ENCODE results near the gene MMEL1.

DNA sequence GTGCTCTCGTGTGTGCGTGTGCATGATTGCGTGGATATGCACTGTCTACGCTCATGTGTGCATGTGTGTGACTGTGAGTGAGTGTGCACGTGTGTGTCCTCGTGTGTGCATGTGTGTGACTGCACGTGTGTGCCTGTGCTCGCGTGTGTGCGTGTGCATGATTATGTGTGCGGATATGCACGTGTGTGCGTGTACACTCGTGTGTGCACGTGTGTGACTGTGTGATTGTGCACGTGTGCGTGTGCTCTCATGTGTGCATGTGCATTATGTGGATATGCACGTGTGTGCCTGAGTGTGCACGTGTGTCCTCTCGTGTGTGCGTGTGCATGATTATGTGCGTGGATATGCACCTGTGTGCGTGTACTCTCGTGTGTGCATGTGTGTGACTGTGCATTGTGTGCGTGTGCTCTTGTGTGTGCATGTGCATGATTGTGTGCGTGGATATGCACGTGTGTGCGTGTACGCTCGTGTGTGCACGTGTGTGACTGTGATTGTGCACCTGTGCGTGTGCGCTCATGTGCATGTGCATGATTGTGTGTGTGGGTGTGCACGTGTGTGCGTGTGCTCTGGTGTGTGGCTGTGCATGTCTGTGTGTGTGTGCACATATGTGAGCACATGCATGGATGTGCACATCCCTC, 2.2 kb downstream of the MMEL1 start:
- TF ChIP-seq, protein P1, sequence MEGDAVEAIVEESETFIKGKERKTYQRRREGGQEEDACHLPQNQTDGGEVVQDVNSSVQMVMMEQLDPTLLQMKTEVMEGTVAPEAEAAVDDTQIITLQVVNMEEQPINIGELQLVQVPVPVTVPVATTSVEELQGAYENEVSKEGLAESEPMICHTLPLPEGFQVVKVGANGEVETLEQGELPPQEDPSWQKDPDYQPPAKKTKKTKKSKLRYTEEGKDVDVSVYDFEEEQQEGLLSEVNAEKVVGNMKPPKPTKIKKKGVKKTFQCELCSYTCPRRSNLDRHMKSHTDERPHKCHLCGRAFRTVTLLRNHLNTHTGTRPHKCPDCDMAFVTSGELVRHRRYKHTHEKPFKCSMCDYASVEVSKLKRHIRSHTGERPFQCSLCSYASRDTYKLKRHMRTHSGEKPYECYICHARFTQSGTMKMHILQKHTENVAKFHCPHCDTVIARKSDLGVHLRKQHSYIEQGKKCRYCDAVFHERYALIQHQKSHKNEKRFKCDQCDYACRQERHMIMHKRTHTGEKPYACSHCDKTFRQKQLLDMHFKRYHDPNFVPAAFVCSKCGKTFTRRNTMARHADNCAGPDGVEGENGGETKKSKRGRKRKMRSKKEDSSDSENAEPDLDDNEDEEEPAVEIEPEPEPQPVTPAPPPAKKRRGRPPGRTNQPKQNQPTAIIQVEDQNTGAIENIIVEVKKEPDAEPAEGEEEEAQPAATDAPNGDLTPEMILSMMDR (tag by site-specific recombination; IDR thresholded peaks at IDR 0.05), result no peak
- TF ChIP-seq SP2 (tag by site-specific recombination; IDR thresholded peaks at IDR 0.05), result no peak
- TF ChIP-seq ZBTB8A (tag by site-specific recombination; IDR thresholded peaks at IDR 0.05), result no peak
- TF ChIP-seq ZXDB (tag by site-specific recombination; IDR thresholded peaks at IDR 0.05), result no peak
- TF ChIP-seq KLF1 (tag by site-specific recombination; IDR thresholded peaks at IDR 0.05), result no peak
- no peak for TF ChIP-seq ZNF274 (IDR thresholded peaks at IDR 0.05; ENCODE audit: low read length)
- no peak for TF ChIP-seq ZNF274 (tag by site-specific recombination; IDR thresholded peaks at IDR 0.05; ENCODE audit: borderline replicate concordance)
- no peak for TF ChIP-seq ZNF391 (tag by site-specific recombination; IDR thresholded peaks at IDR 0.05; ENCODE audit: borderline replicate concordance, low read depth)
- no peak for TF ChIP-seq ZNF10 (tag by site-specific recombination; IDR thresholded peaks at IDR 0.05)
- no peak for TF ChIP-seq ZNF660 (tag by site-specific recombination; IDR thresholded peaks at IDR 0.05)
- no peak for TF ChIP-seq ZNF174 (tag by site-specific recombination; IDR thresholded peaks at IDR 0.05)
- TF ChIP-seq YY1 (tag by site-specific recombination; IDR thresholded peaks at IDR 0.05), result no peak
